HG03066 (cell line): ENCODE results near the gene GMPR.

ENCODE experiments used
- ATAC-seq: cut with Tn5 transposase; IDR thresholded peaks from one replicate; pipeline ENCODE4 v1.9.1; 2021; ENCODE audit warnings: low read depth; ENCODE audit not compliant: unreplicated experiment

Gene GMPR

DNA sequence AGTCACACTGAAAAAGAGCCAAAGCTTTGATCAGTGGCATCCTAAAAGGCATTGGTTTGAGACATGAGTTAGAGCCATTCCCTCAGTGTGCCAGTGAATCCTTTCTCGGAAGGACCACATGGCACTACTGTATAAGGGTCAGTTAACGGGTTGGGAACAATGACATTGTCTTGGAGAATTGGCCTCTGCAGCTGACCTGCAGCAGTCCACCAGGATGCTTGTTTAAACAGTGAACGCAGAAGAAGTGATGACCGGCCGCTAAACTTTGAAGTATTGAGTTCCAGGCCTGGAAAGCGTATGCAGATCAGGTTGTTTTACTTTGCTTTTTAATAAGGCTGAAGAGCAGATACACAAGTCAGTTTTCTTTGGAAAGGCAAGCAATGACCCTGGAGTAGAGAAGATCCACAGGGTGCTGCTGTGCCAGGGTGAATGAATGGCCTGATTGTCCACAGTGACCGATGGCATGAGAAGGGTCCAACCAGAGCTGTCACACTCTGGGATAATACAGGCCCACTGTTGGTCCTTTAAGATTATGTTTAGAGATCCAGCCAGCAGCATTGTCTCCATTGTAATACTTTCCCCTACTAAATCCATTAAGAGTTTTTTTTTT is 57.8 kb downstream of the GMPR start:
- no peak for ATAC-seq

DNA sequence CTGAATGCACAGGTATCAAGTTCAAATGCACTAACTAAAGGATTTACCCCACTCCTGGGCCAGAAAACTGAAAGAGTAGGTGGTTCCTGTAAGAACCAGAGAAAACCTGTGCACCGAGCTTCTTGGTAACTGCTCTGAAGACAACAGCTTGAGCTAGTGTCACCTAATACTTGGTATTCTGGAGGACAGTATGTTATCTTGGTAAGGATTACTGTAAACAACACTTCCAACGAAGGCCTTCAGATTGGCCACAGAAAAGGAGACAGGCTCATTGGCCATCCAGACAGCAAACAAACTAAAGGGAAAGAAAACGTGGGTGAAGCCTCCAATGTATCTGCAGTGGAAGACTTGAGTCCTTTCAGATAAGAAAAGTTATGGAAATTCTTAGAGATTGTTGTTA is 61.5 kb downstream of the GMPR start:
- ATAC-seq, result no peak

DNA sequence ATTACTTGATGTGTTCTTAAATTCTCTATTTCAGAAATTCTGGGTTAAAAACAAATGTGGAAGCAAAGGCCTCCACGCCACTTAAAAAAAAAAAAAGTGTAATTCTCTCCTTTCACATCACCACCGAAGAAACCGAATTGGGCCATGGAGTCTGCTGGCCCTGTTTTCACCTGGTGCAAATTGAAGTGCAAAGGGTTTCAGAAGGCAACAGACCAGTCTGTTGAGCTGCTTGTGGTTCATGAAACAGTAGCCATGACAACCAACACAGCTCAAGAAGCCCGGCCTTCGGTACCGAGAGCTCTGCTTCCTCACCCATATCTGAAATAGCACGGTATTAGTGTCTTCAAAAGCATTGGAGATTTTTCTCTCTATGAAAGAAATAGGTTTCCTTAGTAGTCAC is 63.1 kb downstream of the GMPR start:
- peak; percentile 57 for ATAC-seq

DNA sequence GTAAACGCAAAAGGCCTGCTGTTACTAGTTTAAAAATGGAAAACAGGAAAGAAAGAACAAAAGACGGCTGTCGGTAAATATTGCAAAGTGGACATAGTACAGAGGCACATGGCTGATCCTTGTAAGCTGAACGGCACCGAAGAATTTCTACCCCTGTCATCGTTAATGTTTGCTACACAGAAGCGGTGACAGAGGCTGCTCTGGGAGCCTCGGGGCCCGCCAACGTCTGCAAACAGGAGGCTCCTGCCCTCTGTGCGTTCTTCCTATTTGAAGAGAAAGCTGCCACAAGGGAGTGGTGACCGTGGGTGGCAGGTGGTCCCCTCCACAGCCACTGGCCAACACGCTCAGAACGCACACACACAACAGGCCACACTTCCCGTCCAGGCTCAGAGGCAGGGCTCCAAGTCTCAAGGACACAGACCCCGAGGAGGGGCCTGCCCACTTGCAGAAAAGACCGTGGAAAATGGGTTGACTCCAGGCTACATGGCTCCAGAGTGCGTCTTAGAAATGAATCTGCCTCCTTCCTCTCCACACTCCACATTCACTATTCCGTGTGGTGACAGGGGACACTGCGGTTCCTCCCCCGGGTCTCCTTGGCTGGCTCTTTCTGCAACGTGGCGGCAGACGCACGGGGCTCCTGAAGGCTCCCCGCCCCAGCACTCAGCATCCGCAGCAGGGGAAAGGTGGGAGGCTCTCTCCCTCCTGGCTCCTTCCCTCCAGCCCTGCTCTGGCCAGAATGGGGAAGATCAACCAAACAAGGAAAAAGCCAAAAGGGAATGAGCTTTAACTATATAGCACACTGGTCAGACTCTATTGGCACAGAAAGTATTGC is 64.5 kb downstream of the GMPR start:
- ATAC-seq, result no peak

DNA sequence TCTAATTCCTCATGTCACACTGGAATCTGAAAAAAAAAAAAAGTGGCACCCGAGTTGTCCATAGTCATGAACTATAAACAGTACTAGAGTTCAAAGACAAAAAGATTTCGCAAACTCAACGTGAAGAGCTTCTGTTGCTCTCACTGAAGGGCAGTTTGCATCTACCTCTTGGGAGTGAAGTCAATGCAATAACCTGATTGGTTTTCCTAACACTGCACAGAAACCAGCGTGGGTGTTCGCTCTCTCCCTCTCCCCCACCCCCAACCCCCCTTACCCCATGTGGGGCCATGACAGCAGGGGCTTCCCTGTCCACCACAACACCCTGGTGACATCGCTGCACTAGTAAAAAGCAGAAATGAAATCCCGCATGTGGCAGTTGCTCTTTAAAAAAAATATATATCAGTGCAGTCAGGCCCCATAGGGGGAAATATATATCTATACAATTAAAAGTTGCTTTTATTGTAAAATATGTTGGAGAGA is 66.9 kb downstream of the GMPR start:
- ATAC-seq, result peak; percentile 88

DNA sequence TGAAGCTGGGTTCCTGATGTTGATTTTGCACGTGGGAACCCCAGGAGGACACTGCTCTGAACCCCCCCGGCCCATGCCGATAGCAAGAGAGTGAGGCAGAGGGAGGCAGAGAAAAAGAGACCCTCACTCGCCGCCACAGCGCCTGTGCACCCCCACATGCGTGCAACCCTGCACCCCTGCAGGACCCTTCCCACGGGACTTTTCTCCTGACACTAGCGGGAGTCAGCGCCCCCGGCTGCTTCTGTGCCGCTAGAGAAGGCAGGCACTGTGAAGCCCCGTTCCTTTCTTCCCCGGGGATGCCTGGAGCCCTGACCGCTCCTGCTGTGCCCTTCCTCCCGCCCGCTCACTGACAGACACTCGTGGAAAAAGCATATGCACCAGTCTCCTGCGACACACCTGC is 67.4 kb downstream of the GMPR start:
- peak; percentile 17 for ATAC-seq

DNA sequence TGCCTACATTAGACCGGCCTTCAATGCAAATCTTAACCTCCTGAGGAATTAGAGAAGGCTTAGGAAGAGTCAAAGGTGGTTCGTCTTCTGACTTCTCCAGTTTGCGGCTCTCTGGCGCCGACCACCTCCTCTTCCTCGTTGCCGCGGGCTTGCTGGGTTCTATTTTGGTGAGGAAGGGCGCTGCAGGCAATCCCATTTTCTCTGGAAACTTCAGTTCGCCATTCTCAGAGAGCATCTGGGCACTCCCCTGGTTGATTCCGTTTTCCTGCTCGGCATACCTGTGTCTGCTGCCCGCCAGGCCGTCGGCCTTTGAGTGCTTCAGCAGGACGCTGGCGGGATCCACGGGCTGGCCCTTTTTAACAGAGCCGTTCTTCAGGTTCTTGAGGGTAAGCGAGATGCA is 67.9 kb downstream of the GMPR start:
- no peak for ATAC-seq

DNA sequence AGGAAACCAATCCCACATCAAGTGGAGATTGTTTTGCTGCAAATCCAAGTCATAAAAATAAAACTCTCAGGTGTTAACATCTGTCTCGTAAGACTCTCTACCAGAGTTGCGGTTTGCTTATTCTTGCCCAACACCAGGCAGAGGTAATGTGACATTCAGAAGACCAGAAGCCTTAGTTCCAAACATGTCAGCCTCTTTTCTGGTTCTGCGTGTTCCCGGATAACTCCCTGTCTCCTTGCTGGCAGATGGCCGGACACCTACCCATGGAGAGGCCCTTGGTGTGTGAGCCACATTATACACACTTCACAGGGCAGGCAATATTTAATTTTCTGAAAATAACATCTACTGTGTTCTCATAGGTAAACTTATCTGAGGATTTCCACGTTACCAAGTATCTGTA is 73.4 kb downstream of the GMPR start:
- ATAC-seq, result no peak

DNA sequence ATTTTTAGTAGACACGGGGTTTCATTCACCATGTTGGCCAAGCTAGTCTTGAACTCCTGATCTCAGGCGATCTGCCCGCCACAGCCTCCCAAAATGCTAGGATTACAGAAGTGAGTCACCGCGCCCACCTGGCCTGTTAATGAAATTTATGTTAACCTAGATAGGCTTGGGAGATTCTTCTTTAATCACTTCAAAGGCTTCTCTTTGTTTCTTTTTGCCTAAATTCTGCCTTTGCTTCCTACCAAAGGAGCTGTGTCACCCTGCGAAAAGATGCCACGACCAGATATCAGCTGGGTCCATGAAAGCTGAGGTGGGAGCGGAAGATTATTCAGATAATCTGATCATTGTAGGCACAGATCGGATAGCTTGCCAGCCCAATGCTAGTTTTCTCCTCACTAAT is 75.3 kb downstream of the GMPR start:
- ATAC-seq, result no peak

DNA sequence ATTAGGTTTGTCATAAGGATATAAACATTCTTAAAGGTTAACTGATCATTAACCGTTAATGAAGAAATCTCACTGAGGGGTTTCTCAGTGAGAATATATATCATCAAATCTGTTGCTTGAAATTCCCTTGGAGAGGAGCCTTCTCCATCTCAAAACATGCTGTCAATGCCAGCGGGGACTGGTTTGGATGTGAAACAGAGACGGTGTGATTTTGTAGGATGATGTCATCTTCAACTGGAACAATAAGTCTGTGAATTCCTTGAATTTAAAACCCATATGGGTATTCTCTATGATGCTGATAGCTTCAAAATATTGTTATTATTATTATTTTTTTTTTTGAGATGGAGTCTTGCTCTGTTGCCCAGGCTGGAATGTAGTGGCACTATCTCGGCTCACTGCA is 75.9 kb downstream of the GMPR start:
- no peak for ATAC-seq

DNA sequence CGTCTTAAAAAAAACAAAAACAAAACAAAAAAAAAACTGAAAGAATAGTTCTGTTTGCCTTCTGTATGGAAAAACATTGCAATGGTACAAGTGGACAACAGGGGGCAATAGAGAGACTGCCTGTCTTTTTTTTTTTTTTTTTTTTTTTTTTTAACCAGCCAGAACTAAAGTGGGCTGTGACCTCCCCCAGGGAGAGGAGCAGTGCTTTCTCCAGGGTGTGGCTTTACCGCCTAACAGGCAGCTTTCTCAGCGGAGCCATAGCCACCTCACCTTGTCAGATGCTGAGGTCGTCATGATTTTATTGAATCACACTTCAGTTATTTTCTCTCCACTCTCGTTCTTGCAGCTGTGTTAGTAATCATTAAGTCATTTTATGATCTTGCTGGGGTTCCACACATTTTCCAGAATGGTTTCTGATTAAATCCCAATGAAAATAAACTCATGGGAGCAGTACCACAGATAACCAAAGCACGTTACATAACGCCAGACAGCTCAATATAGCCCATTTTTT is 78.4 kb downstream of the GMPR start:
- no peak for ATAC-seq

DNA sequence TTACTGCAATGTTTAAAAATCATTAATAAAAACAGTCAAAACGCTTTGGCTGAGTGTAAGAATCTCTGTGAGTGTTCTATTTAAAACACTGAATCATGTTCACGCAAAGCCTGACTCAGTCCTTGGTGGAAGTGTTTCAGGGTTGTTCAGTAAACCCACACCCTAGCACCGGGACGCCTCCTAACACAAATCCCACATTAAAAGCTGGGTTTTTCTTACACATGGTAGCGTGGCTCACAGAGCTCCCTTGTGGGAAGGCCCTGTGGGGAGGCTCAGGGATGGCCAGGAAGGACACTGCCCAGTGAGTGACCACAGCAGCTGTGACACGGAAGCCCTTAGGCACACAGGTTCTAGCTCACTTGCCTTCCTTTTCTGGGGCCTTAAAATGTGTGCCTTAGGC is 80.2 kb downstream of the GMPR start:
- ATAC-seq, result no peak

DNA sequence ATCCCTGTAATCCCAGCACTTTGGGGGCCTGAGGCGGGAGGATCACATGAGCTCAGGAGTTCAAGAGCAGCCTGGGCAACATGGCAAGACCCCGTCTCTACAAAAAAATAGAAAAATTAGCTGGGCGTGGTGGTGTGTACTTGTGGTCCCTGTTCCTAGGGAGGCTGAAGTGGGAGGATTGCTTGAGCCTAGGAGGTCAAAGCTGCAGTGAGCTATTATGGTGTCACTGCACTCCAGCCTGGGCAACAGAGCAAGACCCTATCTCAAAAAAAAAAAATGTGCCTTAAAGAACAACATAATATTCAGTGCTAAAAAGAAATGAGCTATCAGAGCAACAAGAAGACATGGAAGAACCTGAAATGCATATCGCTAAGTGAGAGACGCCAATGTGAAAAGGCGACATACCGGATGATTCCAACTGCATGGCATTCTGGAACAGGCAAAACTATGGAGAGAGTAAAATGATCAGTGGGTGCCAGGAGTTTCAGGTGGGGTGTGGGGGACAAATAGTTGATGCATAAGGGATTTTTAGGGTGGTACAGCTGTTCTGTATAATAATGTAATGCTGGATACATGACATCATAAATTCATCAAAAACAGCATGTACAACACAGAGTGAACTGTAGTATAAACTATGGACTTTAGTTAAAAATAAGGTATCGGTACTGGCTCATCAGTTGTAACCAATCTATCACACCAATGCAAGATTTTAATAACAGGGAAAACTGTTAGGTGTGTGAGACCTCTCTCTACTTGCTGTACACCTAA is 80.8 kb downstream of the GMPR start:
- ATAC-seq, result no peak

DNA sequence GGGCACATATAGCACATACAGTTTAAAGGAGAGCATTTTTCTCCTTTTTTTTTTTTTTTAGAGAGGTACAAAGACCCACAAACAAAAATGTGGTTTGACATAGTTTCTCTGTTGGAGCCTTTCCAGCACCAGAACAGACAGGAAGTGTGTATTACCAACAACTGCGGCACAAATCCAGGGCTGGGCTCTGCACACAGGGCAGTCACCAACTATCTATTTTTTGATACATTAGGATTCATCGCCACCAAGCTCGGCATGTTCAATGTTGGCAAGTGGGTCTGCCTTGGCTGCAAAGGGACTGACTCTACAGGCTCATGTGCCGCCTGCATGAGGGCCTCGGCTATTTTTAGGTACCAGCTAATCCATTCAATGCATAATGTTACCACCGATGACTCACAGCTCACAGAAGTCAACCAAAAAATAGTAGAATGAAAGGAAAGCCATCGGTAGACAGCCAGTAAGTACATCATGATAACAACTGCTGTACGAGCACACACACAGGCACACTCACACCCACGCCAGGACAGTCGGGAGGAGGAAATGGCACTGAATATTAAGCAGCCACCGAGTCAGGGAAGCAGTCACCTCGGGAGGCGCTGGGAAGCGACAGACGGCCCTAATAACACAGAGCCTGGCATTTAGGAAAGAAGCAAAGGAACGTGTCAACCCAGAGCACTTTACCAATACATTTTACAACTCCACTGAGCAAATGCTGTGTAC is 81.6 kb downstream of the GMPR start:
- peak; percentile 68 for ATAC-seq

DNA sequence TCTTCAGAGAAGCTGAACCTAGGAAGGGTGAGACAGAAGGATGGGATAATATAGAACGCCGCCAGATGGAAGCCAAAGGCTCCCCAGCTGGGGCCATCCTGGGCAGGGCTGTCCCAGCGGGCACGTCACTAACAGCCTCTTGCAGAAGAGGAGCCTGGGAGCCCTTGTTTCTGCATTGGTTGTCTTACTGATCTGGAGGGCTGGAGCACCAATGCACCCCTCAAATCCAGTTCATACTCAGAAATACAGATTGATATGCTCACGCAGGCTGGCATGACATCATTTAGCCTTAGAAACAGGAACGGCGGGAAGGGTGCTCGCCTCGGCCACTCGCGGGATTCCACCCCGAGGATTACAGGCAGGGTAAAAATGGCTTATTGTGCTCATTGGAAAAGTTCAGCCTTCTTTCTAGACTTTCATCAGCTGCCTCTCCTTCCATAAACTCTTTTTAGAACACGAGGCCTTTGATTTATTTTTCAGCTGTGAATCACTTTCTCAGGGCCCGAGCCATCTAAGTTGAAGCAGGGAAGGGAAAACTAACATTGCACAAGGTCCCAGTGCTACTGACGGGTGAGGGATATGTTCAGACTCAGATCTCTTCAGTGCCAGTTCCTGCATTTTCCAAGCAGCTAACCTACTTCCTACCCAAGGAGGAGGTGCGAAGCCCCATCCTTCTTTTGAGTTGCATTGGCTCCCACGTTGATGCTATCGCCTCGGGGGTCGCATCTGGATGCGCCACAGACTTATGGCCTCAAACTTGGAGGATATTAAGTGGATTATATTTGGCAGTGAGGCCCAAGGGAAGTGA is 82.3 kb downstream of the GMPR start:
- ATAC-seq, result no peak

DNA sequence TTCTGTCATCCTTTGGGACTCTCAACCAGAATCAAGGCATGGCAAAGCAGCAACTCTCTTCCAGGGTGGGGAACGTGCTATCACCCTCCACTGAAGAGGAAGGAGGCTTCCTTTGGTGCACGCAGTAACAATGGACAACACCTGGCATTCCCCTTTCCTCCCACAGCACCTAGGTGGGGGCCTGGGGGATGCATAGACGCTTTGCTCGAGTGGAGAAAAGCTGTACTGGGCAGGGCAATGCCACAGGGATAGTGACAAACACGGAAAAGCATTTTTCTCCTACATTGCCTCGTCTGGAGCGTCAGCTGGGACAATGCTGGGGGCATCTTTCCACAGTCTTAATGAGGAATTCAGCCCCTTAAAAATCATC is 82.9 kb downstream of the GMPR start:
- no peak for ATAC-seq

DNA sequence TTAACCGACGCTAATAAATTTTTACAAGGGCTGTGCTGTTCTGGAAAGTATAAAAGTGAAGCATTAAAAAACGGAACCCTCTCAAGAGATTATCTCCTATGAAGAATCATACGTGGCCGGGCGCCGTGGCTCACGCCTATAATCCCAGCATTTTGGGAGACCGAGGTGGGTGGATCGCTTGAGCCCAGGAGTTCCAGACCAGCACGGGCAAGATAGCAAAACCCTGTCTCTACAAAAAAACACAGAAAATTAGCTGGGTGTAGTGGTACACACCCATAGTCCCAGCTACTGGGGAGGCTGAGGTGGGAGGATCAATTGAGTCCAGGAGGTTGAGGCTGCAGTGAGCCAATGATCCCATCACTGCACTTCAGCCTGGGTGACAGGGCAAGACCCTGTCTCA is 83.4 kb downstream of the GMPR start:
- no peak for ATAC-seq

DNA sequence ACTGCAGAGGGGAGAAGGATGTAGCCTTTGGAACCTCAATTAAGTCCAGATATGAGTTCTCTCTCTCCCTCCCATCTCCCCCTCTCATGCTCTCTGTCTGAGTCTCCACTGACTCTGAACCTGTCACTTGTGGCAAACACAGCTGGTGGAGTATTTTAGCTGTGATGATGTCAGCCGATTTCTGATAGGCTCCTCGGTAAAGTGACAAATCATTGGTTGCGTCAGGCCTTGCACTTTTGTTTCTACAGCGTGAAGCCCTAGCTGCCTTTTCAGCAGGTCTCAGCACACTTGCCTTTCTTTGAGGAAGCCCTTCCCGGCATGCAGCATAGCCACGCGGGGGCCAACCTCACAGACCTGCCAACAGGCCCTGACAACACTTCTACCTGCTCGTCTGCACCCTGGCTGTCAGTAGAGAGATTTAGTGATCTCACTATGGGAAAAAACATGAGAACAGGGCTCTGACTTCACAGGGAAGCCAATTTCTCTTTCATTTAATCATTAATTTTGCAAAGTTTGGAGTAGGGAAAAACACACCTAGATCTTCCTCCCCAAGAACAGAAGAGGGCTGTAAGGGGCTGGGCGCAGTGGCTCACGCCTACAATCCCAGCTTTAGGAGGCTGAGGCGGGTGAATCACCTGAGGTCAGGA is 84.4 kb downstream of the GMPR start:
- peak; percentile 73 for ATAC-seq

DNA sequence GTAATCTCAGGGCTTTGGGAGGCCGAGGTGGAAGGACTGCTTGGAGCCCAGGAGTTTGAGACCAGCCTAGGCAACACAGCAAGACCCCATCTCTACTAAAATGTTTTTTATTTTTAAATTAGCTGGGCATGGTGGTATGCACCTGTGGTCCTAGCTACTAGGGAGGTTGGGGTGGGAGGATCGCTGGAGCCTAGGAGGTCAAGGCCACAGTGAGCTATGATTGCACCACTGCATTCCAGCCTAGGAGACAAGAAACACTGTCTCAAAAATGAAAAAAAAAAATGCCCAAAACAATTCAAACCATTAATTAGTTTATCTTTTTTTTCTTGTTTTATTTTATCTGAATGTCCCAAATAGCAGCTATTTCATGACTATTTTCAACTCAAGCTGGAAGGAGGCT is 85.8 kb downstream of the GMPR start:
- no peak for ATAC-seq
